ENCODE measurements around the gene MAP3K9.

MAP3K9 gene

GRCh38 chr14:70794294-70794693 is 15.0 kb downstream of the MAP3K9 start:
- Histone ChIP-seq H3K27me3 (ENCODE audit: insufficient read depth, poor library complexity, severe bottlenecking) (no peaks in the 10 kb centered on the region), H3K27ac (replicated peaks) (no peak overlapping the region), H3K4me3 (replicated peaks; ENCODE audit: insufficient read depth, low read length) (no peak overlapping the region)
- no peak for DNase-seq (ENCODE audit: low read depth in 1 of 2, low spot score in 1 of 2)
- TF ChIP-seq REST (IDR thresholded peaks at IDR 0.05; ENCODE audit: insufficient replicate concordance, low read depth) = no peak
- no peak for TF ChIP-seq GABPA (IDR thresholded peaks at IDR 0.05; ENCODE audit: low read depth)
- no peak for TF ChIP-seq POLR2AphosphoS5 (IDR thresholded peaks at IDR 0.05; ENCODE audit: low read depth)
- no peak for TF ChIP-seq SPI1 (IDR thresholded peaks at IDR 0.05; ENCODE audit: borderline replicate concordance, low read depth)
- no peak for TF ChIP-seq CTCF (IDR thresholded peaks at IDR 0.05; ENCODE audit: insufficient read depth, low read length)

GRCh38 chr14:70793637-70794036 is 15.7 kb downstream of the MAP3K9 start:
- H3K4me3 ChIP-seq (replicated peaks; ENCODE audit: insufficient read depth, low read length) = no peak overlapping the region
- no peak overlapping the region for H3K27ac ChIP-seq (replicated peaks)
- H3K27me3 ChIP-seq (ENCODE audit: insufficient read depth, poor library complexity, severe bottlenecking) = no peaks in the 10 kb centered on the region
- TF ChIP-seq REST (IDR thresholded peaks at IDR 0.05; ENCODE audit: insufficient replicate concordance, low read depth) (no peak), SPI1 (IDR thresholded peaks at IDR 0.05; ENCODE audit: borderline replicate concordance, low read depth) (no peak), GABPA (IDR thresholded peaks at IDR 0.05; ENCODE audit: low read depth) (no peak), POLR2AphosphoS5 (IDR thresholded peaks at IDR 0.05; ENCODE audit: low read depth) (no peak), CTCF (IDR thresholded peaks at IDR 0.05; ENCODE audit: insufficient read depth, low read length) (no peak)
- DNase-seq (ENCODE audit: low read depth in 1 of 2, low spot score in 1 of 2) = no peak

GRCh38 chr14:70792939-70793338 is 16.4 kb downstream of the MAP3K9 start:
- H3K4me3 ChIP-seq (replicated peaks; ENCODE audit: insufficient read depth, low read length) = no peak overlapping the region
- H3K27ac ChIP-seq (replicated peaks) = no peak overlapping the region
- no peak for DNase-seq (ENCODE audit: low read depth in 1 of 2, low spot score in 1 of 2)
- TF ChIP-seq POLR2AphosphoS5 (IDR thresholded peaks at IDR 0.05; ENCODE audit: low read depth) = no peak
- no peak for TF ChIP-seq REST (IDR thresholded peaks at IDR 0.05; ENCODE audit: insufficient replicate concordance, low read depth)
- no peak for TF ChIP-seq SPI1 (IDR thresholded peaks at IDR 0.05; ENCODE audit: borderline replicate concordance, low read depth)
- H3K27me3 ChIP-seq (ENCODE audit: insufficient read depth, poor library complexity, severe bottlenecking) = no peaks in the 10 kb centered on the region

GRCh38 chr14:70791971-70792370 is 17.3 kb downstream of the MAP3K9 start:
- no peak for TF ChIP-seq GABPA (IDR thresholded peaks at IDR 0.05; ENCODE audit: low read depth)
- no peak for TF ChIP-seq REST (IDR thresholded peaks at IDR 0.05; ENCODE audit: insufficient replicate concordance, low read depth)
- TF ChIP-seq POLR2AphosphoS5 (IDR thresholded peaks at IDR 0.05; ENCODE audit: low read depth) = no peak
- no peak for TF ChIP-seq CTCF (IDR thresholded peaks at IDR 0.05; ENCODE audit: insufficient read depth, low read length)
- no peak for TF ChIP-seq SPI1 (IDR thresholded peaks at IDR 0.05; ENCODE audit: borderline replicate concordance, low read depth)
- Histone ChIP-seq H3K27me3 (ENCODE audit: insufficient read depth, poor library complexity, severe bottlenecking) (no peaks in the 10 kb centered on the region), H3K4me3 (replicated peaks; ENCODE audit: insufficient read depth, low read length) (no peak overlapping the region), H3K27ac (replicated peaks) (no peak overlapping the region)
- DNase-seq (ENCODE audit: low read depth in 1 of 2, low spot score in 1 of 2) = no peak

Measured in HL-60 (cell line).